NCI-H1694 (cell line): ENCODE data around the gene CPE.
"Not testable (repeated sequence)": the region's sequence is repeated elsewhere in the genome, so short reads cannot be mapped to it uniquely, and the experiment has no call there.

Experiments
- DNase-seq: peaks from one replicate; lab custom pipeline; 2025; lab: John Stamatoyannopoulos, UW

CPE gene

DNA sequence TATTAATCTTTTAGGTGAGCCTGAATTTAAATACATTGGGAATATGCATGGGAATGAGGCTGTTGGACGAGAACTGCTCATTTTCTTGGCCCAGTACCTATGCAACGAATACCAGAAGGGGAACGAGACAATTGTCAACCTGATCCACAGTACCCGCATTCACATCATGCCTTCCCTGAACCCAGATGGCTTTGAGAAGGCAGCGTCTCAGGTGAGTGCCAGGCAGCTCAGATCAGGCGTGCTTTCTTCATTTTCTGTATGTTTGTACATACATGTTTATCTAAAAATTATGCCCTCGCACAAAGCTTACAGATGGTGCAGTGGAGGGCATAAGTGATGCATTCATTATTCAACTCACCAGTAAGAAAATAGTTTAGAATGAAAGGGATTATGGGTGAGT is 85.6 kb downstream of the CPE start:
- peak; percentile 49 for DNase-seq

DNA sequence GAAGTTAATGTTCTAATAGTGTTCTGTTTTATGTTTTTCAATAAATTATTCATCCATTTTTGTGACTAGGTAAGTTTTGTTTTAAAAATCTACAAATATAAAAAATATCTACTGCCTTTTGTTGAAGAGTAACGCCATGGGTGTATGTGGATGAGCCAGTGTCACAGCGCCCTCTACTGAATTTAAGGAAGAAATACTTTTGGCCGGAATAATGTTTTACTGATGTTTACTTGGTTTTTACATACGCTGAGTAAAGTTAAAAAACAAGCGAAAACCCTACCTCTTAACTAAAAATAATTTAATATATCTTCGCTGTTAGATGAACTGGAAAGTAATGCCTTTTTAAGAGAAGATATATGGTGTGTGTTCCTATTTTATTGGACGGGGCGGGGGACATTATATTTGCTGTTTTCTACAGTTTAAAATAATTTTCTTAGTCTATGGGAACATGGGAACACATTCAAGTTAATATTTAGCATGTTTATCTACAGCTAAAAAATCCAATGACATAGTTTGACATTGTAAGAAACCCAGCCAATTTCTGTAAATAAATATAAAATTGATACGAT is 86.1 kb downstream of the CPE start:
- peak; percentile 56 for DNase-seq

DNA sequence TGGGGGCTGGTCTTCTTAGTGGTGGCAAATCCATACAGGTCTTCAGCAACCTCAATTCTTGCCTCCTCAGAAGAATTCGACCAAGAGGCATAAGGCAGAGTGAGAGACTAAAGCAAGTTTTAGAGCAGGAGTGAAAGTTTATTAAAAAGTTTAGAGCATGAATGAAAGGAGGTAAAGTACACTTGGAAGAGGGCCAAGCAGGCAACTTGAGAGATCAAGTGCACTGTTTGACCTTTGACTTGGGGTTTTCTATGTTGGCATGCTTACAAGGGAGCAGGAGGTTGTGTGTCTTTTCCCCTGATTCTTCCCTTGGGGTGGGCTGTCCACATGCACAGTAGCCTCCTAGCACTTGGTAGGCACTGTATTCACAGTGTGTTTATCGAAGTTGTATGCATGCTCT is 91.2 kb downstream of the CPE start:
- DNase-seq: no peak

DNA sequence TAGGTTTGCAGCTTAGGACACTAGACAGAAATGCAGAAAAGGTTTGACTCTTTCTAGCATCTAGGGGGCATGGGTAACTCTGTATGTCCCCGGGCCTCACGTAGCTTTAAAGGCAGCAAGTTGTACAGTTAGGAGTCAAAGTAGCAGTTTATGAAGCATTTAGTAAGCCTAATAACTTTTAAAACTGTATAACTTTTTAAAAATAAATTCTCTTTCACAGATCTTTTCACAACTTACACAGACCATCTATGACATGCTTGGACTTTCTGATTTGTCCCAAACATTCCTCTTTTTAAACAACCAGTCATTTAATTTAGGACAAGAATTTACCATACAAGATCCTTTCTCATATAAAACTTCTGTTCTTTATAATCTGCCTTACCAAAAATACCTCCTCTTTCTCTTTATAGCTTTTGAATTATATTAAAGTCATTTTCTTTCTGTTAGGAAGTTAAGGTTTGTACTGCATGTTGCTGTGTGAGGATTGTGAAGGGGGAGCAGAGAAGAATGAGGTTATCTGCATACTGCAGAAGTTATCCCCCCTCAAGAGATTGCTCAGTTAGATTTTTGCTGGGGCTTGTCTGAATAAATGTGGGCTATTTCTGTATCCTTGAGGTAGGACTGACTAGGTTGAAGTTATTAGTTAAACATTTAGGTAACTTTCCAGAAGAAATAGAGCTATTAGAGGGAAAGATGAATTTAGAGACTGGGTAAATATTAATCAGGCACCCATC is 94.3 kb downstream of the CPE start:
- DNase-seq: peak; percentile 16

DNA sequence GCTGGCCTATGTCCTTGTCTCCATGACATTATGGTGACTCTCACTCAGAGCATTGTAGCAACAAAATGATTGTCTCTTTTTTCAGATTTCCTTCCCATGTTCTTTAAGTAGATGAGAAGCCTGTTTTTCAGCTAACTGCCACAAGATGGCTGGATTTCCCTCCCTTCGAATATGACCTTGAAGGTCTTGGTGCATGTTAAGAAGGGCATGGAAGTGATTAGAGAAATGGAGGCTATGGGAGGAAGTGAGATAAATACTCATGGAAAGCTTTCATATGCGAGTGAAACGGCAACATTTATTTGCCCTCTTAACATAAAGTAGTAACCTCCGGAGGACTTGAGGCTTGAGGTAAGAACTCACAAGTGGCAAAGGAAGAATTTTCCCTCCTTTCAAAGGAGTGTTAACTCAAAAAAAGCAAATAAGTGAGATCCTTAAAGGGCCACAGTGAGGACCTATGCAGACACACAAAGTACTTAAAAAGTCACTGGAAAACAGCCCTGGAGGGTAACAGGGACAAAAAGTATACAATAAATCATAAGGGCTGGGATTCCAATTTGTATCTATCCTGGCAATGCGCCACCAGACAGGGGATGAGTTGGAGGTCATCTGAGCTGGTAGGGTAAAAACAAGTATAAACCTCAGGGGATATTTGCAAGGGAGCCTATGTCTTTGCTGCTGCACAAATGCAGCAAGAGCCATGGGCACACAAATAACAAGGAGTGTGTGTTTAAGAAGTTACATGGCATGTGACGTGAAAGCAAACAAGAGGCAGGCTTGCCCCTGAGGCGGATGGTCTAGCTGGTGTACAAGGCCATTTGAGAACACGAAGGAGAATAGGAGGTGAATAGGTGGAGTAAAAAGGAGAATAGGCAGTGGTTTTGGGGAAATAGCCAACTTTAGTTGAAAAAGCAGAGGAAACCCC is 96.2 kb downstream of the CPE start:
- no peak for DNase-seq

DNA sequence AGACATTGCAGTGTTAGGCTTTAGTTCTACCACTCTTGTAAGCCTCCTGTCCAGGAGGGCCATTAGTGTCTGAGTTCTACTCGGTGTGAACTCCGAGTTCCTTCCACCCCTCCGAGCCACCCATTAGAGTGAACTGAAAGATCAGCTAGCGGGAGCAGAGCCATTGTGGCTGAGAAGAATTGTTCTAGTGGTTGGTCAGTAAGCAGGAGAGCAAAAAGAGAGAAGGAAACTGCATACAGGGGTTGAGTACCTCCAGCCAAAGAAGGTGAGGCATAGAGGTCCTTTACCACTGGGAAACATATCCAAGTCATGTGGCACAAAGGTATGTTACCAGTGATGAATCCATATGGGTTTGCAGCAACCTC is 96.9 kb downstream of the CPE start:
- DNase-seq: no peak

DNA sequence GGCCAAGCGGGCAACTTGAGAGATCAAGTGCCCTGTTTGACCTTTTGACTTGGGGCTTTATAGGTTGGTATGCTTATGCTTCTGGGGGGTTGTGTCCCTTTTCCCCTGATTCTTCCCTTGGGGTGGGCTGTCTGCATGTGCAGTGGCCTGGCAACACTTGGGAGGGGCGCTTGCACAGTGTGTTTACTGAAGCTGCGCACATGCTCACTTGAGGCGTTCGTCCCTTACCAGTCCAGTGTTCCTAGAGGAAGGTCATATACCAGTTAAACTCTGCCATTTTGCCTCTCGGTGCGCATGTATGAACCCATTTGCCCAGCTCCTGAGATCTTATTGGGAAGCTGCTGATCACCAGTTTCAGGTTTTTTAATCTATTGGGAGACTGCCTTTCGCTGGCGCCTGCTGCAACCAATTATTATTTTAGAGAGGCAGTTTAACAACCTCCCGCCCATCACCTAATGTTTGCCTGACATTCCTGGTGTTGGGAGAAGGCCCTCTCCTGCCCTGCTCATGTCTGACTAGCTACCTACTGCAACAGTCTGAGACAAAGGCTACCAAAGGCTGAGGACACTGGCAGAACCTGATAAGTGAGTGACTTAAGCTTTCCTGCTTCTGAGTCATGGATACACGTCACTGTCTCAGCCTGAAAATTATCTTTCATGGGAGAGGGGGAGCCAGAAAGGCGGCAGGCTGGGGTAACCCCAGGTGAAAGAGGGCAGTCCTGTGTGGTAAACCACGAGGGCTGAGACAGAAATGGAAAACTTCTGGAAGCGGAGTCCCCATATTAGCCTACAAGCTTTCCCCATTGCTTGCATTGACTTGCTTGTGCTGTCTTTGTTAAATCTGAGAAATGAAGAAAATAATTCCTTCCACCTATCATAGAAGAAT is 97.6 kb downstream of the CPE start:
- no peak for DNase-seq

DNA sequence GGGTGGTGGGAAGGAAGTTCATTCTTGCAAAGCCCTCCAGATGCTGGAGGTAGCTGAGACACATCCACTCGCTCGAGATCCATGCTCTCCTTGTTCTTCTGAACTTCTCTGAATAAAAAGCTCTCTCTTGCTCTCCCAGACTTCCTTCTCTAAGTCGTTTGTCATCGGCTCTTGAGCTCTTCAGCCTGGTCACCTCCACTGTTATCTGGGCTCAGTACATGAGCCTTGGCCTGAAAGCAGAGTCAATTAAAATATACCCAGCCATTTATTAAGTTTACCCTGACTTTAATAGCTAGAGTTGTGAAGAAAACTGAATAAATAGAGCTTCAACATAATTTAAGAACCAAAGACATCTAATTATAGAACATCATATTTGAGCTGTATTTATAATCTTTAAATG is 99.0 kb downstream of the CPE start:
- DNase-seq: no peak

DNA sequence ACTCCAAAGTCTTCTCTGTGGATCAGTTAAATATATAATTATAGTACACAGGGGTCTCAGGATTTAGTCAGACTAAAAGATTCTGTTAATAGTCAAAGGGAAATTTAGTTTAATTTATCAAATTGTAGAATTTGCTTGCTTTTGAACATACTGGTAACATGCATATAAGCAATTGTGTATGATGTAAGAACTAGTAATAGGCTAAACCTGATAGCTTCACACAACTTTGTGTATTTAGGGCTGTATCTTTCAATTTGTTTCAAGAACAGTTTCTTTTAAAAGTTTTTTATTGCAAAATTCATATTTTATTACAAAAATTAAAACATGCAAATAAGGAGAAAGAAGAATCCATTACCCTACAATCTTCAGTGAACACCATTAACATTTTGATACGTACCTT is 99.5 kb downstream of the CPE start:
- no peak for DNase-seq

DNA sequence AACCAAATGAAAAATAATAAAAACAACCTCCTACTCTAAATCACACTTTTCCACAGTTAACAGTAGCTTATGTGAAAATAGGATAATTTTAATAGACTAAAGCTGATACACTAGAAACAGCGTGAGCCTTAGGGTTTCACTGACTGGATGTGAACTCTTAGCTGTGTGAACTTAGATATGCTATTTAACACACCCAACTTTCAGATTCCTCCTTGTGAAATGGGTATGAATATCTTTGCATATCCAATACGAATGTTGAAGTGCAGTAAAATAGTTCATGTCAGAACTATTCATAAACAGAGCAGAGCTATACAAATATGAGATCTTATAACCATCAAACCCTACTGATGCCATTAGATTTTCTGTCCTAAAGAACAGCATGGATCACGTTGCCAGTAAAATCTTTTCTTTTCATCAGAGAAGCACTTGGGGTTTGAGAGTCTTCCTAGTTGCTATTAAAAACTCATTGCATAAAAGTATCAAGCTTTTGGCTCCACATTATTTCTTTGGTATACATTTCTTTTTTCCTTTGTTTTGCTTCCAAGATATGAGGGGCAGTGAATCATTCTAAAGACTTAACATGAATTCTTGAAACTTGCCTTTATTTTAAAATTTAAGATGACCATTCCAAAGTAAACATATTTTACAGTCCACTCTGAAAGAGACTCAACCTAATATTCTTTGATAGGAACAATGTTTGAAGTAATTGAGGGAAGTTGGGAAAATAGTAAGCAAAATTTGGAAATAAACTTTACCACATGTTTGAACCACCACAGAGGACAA is 102.4 kb downstream of the CPE start:
- no peak for DNase-seq

DNA sequence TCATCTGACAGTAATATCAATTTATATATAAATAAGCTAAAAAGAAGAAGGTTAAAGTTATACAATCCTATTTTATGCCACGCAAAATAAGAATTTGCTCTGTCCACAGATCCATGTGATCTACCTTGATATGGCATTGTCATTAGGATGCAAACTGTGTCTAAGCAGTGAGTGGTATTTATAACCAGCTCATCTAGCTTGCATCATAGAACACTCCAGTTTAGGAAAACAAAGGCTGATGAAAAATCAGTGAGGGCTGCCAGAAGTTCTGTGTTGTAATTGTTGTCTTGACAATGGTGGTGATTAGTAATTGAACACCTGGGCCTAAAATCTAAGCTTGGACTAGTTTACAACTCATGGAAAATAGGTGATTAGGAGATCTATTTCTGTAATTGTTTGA is 111.0 kb downstream of the CPE start:
- no peak for DNase-seq

DNA sequence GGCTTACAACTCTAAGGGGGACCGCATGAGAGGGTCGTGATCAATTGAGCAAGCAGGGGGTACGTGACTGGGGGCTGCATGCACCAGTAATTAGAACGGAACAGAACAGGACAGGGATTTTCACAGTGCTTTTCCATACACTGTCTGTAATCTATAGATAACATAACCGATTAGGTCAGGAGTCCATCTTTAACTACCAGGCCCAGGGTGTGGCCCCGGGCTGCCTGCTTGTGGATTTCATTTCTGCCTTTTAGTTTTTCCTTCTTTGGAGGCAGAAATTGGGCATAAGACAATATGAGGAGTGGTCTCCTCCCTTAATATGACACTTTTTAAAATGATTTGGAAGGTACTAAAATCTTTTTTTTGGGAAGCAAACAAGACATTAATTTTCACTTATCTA is 113.8 kb downstream of the CPE start:
- DNase-seq: not testable (repeated sequence)

DNA sequence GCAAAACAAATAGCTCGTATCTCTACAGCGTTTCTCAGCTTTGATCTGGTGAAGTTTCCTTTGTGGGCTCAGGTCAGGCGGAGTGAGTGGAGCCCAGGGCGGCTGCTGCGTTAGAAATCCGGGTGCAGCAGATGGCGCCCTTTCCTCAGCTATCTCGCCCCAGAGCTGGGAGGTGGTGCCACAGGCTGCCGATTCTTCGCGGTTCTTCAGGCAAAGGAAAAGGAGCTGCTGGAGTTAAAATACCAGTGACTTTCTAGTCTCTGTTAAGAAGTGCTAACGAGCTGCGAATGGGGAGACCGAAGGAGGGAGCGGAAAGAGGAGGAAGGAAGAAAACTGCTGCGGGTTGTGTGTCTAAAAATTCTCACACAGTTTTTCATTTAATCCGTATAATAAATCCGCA is 114.6 kb downstream of the CPE start:
- DNase-seq: peak; percentile 44

DNA sequence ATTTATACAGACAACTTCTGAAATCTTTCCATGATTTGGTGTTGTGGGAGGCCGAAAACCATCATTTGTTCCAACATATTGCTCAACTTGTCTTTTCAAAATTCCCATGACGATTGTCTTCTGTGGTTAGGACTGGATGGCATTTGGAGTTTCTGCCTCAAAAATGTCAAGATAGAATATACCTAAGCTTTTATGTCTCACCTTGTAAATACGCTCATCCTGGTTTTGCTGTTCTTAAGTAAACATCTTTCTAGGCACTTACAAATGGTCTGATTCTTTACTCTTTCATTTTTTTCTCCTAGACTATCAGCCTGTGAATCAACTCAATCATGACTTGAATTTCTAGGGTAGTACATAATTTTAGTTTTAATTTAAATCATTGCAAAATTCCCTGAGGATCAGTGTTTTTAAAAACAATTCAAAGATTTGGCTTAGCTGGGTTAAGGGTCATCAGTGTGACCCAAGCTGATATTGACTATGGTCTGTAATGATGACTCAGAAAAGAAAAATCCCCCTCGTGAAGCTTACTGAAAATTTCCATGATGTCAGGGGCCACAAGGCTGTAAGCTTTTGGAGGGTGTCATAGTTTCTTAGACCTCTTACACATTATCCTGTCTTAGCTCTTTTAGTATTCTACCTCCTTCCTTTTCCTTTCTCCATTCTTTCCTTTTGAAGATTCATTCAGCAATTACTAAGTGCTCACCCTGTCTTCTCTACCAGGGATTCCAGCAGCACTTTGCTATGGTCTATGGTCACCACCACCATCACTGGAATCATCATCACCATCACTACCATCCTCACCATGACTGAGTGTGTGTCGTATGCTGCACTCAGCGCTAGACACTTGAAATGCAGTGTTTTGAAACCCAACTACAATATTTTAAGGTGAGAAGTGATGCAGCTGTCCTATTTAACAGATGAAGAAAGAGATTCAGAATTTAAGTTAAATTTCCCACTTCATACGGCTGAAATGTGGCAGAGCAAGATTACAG is 124.4 kb downstream of the CPE start:
- no peak for DNase-seq

DNA sequence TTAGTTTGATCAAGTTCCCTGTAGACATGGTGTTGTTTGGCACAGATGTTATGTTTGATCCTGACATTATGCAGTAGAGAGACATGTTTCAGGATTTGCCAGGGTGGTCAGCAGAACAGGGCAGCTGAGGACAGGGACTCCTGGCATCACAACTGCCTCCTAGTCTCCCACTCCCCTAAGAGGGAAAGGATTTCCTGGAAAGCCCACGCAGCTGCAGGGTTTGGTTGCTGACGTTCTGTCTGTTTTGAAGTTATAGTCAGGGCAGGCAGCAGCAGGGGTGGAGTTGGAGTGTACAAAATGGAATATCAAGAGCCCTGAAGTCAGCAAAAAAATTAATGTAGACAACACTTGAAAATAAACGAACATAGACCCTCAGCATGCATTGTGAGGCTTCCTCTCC is 125.4 kb downstream of the CPE start:
- no peak for DNase-seq

DNA sequence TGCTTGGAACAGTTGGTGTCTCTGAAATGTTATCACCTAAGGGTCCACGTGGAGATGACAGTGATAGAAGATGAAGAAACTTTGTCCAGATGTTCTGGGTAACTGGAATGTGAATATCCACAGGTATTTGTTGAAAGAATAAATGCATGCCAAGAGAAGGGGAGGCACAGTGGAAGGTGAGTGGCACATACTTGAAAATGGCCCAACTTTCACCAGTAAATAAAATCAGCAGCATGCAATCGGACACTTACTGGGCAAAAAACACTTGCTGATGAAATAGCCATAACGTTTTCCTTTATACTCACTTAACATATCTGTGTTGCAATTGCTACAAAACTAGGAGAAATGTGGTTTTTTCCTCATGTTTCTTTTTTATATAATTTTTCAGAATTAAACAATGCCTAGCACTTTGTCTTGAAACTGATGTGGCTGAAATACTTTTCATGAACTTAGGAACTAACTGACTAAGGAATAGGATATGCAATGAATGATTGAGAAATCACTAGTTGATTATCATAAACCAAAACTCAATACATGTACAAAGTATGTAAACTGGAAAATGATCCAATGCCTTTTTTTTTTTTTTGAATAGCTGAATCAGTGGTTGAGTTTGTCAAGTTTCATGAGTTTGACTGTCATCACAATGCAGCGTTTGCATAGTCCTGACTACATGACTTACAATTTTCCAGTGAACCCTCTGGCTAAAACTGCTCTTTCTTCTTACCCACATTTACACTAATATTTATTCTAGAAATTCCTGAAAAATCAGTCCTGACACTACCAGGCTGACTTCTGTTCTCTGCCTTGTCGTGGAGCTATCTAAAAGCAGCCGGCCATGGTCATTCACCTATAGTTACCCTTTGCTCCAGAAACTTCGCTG is 127.4 kb downstream of the CPE start:
- DNase-seq: no peak

DNA sequence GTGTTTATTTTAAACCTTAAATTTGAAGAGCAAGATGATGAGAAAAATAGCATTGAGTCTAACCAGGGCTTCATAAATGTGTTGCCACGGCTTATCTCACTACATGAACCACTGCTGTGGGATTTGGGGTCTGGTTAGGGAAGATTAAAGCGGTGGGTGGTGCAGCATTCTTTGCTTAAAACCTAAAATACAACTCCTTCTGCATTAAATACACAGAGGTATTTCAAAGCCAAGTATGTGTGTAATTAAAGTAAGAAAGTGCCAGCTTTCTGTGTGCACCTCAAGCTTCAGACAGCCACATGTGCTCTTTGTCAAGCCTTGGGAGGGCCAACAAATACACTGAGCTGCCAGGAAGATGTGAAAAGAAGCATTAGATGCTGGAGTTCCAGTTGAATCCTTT is 128.0 kb downstream of the CPE start:
- DNase-seq: no peak

DNA sequence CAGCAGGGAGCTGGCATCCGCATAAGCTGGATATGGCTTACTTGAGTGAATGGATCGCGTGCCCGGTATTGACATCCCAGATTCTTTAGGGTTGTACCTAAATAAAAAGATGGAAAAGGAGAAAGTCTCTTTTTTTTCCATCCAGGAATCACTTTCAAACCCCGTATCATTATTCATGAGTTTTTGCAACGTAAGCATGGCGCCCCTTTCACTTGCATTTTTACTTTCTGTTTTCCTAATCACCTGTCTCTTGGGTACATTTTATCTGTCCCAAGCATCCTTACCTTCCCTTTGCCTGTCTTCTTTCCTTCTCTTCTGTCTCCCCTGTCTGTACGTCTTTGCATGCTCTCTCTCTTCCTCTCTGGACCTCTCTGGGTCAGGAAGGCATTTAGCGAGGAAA is 128.6 kb downstream of the CPE start:
- DNase-seq: no peak
